ENCODE results near the gene MAP3K5. TPM values are rescaled to one million over a fixed set of nuclear protein-coding genes. Genes with fewer than 3 reads are reported as not detected.

The MAP3K5 gene
- total and polyA plus RNA-seq, 9 donors, result 37.0 to 217 (median 80.2) TPM

GRCh38 chr6:136529710-136530109 is 262.6 kb downstream of the MAP3K5 start:
- Histone ChIP-seq H3K4me1 (ENCODE audit: insufficient read depth) (peaks cover 7% of the 10 kb centered on the region), H3K9me3 (no peaks in the 10 kb centered on the region), H3K36me3 (no peaks in the 10 kb centered on the region), H3K27me3 (no peaks in the 10 kb centered on the region), H3K27ac (no peak overlapping the region), H3K4me3 (no peak overlapping the region)
- intact Hi-C loops (cut with DNase I), result no loop called here
- WGBS, 3 donors, result 90 to 97% (median 96%) methylated on average over 3 of the region's 3 CpGs
- no peak for DNase-seq
- TF ChIP-seq CTCF (IDR thresholded peaks at IDR 0.05), result no peak

GRCh38 chr6:136528477-136528876 is 263.8 kb downstream of the MAP3K5 start:
- WGBS, 3 donors, result 85 to 92% (median 89%) methylated on average over 1 of the region's 1 CpG
- intact Hi-C loops (cut with DNase I), result no loop called here
- Histone ChIP-seq H3K4me1 (ENCODE audit: insufficient read depth) (peaks cover 7% of the 10 kb centered on the region), H3K27ac (no peak overlapping the region), H3K4me3 (no peak overlapping the region), H3K27me3 (no peaks in the 10 kb centered on the region), H3K36me3 (no peaks in the 10 kb centered on the region), H3K9me3 (no peaks in the 10 kb centered on the region)
- TF ChIP-seq EP300 (IDR thresholded peaks at IDR 0.05) (no peak), CTCF (IDR thresholded peaks at IDR 0.05) (no peak), POLR2A (IDR thresholded peaks at IDR 0.05) (no peak)
- DNase-seq, result no peak

GRCh38 chr6:136527831-136528230 is 264.4 kb downstream of the MAP3K5 start:
- no peak for DNase-seq
- no peak overlapping the region for H3K27ac ChIP-seq
- H3K9me3 ChIP-seq, result no peaks in the 10 kb centered on the region
- no peaks in the 10 kb centered on the region for H3K27me3 ChIP-seq
- 69 to 76% (median 74%) methylated on average over 6 of the region's 6 CpGs for WGBS, 3 donors
- intact Hi-C loops (cut with DNase I), result no loop called here
- no peaks in the 10 kb centered on the region for H3K36me3 ChIP-seq
- TF ChIP-seq CTCF (IDR thresholded peaks at IDR 0.05) (no peak), EP300 (IDR thresholded peaks at IDR 0.05) (no peak)
- H3K4me1 ChIP-seq (ENCODE audit: insufficient read depth), result peaks cover 7% of the 10 kb centered on the region
- H3K4me3 ChIP-seq, result no peak overlapping the region

GRCh38 chr6:136526937-136527336 is 265.3 kb downstream of the MAP3K5 start:
- DNase-seq, result no peak
- H3K36me3 ChIP-seq, result no peaks in the 10 kb centered on the region
- intact Hi-C loops (cut with DNase I), result no loop called here
- H3K27ac ChIP-seq, result no peak overlapping the region
- no peak for TF ChIP-seq POLR2A (IDR thresholded peaks at IDR 0.05)
- no peak for TF ChIP-seq CTCF (IDR thresholded peaks at IDR 0.05)
- no peak for TF ChIP-seq EP300 (IDR thresholded peaks at IDR 0.05)
- peaks cover 7% of the 10 kb centered on the region for H3K4me1 ChIP-seq (ENCODE audit: insufficient read depth)
- no peaks in the 10 kb centered on the region for H3K27me3 ChIP-seq
- no peak overlapping the region for H3K4me3 ChIP-seq
- WGBS, 3 donors, result 14 to 21% (median 17%) methylated on average over 4 of the region's 4 CpGs
- no peaks in the 10 kb centered on the region for H3K9me3 ChIP-seq
